ENCODE results near the gene PLN. TPM values are rescaled to one million over a fixed set of nuclear protein-coding genes. Genes with fewer than 3 reads are reported as not detected.

Gene PLN
- not detected in 2 replicates for total RNA-seq (2014; rRNA removed; shearing (Covaris generic))

GRCh38 chr6:118548136-118548535, at the start of gene PLN:
TSS of gene PLN (plus strand) at chr6:118548296. CDS start at chr6:118558922, 10,626 bp downstream.
- DNase-seq (ENCODE audit: low read depth in 1 of 2, low spot score in 2 of 2) = no peak
- Histone ChIP-seq H3K36me3 (no peaks in the 10 kb centered on the region), H3K27ac (no peak within 1 kb of the TSS), H3K4me1 (replicated peaks) (peaks cover 3% of the 10 kb centered on the region; the same call in 1 of the 2 replicates), H3K27me3 (replicated peaks) (no peaks in the 10 kb centered on the region), H3K4me3 (no peak within 1 kb of the TSS), H3K9me3 (replicated peaks) (no peaks in the 10 kb centered on the region)

- no peak for DNase-seq (ENCODE audit: low read depth in 1 of 2, low spot score in 2 of 2)
- Histone ChIP-seq H3K27me3 (replicated peaks) (no peaks in the 10 kb centered on the region), H3K9me3 (replicated peaks) (no peaks in the 10 kb centered on the region), H3K4me3 (no peak overlapping the region), H3K4me1 (replicated peaks) (no peaks in the 10 kb centered on the region), H3K36me3 (peaks cover 10% of the 10 kb centered on the region), H3K27ac (no peak overlapping the region)
Measured at GRCh38 chr6:118500130-118501015, 47.7 kb upstream of the PLN start.

- Histone ChIP-seq H3K36me3 (peaks cover 4% of the 10 kb centered on the region), H3K27ac (no peak overlapping the region), H3K4me3 (no peak overlapping the region), H3K27me3 (replicated peaks) (no peaks in the 10 kb centered on the region), H3K9me3 (replicated peaks) (no peaks in the 10 kb centered on the region), H3K4me1 (replicated peaks) (no peaks in the 10 kb centered on the region)
- no peak for DNase-seq (ENCODE audit: low read depth in 1 of 2, low spot score in 2 of 2)
Measured at GRCh38 chr6:118501099-118501498, 47.0 kb upstream of the PLN start.

GRCh38 chr6:118501765-118502164, 46.3 kb upstream of the PLN start:
- no peaks in the 10 kb centered on the region for H3K27me3 ChIP-seq (replicated peaks)
- DNase-seq (ENCODE audit: low read depth in 1 of 2, low spot score in 2 of 2) = no peak
- no peaks in the 10 kb centered on the region for H3K9me3 ChIP-seq (replicated peaks)
- no peak overlapping the region for H3K4me3 ChIP-seq
- peaks cover 4% of the 10 kb centered on the region for H3K36me3 ChIP-seq
- H3K27ac ChIP-seq = no peak overlapping the region
- H3K4me1 ChIP-seq (replicated peaks) = no peaks in the 10 kb centered on the region

- Histone ChIP-seq H3K36me3 (peaks cover 4% of the 10 kb centered on the region), H3K4me3 (no peak overlapping the region), H3K9me3 (replicated peaks) (no peaks in the 10 kb centered on the region), H3K4me1 (replicated peaks) (no peaks in the 10 kb centered on the region), H3K27ac (no peak overlapping the region), H3K27me3 (replicated peaks) (no peaks in the 10 kb centered on the region)
- DNase-seq (ENCODE audit: low read depth in 1 of 2, low spot score in 2 of 2) = no peak
Measured at GRCh38 chr6:118502169-118502568, 45.9 kb upstream of the PLN start.

- no peak for DNase-seq (ENCODE audit: low read depth in 1 of 2, low spot score in 2 of 2)
- no peaks in the 10 kb centered on the region for H3K27me3 ChIP-seq (replicated peaks)
- no peaks in the 10 kb centered on the region for H3K9me3 ChIP-seq (replicated peaks)
- H3K4me3 ChIP-seq = no peak overlapping the region
- no peak overlapping the region for H3K27ac ChIP-seq
- H3K4me1 ChIP-seq (replicated peaks) = no peaks in the 10 kb centered on the region
- H3K36me3 ChIP-seq = peaks cover 4% of the 10 kb centered on the region
Measured at GRCh38 chr6:118504611-118505010, 43.5 kb upstream of the PLN start.

- no peak for DNase-seq (ENCODE audit: low read depth in 1 of 2, low spot score in 2 of 2)
- Histone ChIP-seq H3K27ac (no peak overlapping the region), H3K4me1 (replicated peaks) (no peaks in the 10 kb centered on the region), H3K36me3 (peaks cover 4% of the 10 kb centered on the region), H3K4me3 (no peak overlapping the region), H3K27me3 (replicated peaks) (no peaks in the 10 kb centered on the region), H3K9me3 (replicated peaks) (no peaks in the 10 kb centered on the region)
Measured at GRCh38 chr6:118505656-118506055, 42.4 kb upstream of the PLN start.

GRCh38 chr6:118506071-118506638, 41.9 kb upstream of the PLN start:
- H3K27me3 ChIP-seq (replicated peaks) = no peaks in the 10 kb centered on the region
- H3K27ac ChIP-seq = no peak overlapping the region
- H3K4me1 ChIP-seq (replicated peaks) = no peaks in the 10 kb centered on the region
- no peak for DNase-seq (ENCODE audit: low read depth in 1 of 2, low spot score in 2 of 2)
- H3K9me3 ChIP-seq (replicated peaks) = no peaks in the 10 kb centered on the region
- H3K4me3 ChIP-seq = no peak overlapping the region
- peaks cover 4% of the 10 kb centered on the region for H3K36me3 ChIP-seq

- H3K4me1 ChIP-seq (replicated peaks) = no peaks in the 10 kb centered on the region
- no peaks in the 10 kb centered on the region for H3K36me3 ChIP-seq
- no peak for DNase-seq (ENCODE audit: low read depth in 1 of 2, low spot score in 2 of 2)
- H3K27ac ChIP-seq = no peak overlapping the region
- no peak overlapping the region for H3K4me3 ChIP-seq
- no peaks in the 10 kb centered on the region for H3K27me3 ChIP-seq (replicated peaks)
- H3K9me3 ChIP-seq (replicated peaks) = no peaks in the 10 kb centered on the region
Measured at GRCh38 chr6:118507636-118508035, 40.5 kb upstream of the PLN start.

- H3K27ac ChIP-seq = no peak overlapping the region
- no peak for DNase-seq (ENCODE audit: low read depth in 1 of 2, low spot score in 2 of 2)
- no peaks in the 10 kb centered on the region for H3K9me3 ChIP-seq (replicated peaks)
- H3K4me3 ChIP-seq = no peak overlapping the region
- no peaks in the 10 kb centered on the region for H3K36me3 ChIP-seq
- no peaks in the 10 kb centered on the region for H3K4me1 ChIP-seq (replicated peaks)
- no peaks in the 10 kb centered on the region for H3K27me3 ChIP-seq (replicated peaks)
Measured at GRCh38 chr6:118509009-118509617, 39.0 kb upstream of the PLN start.

GRCh38 chr6:118511930-118512715, 36.0 kb upstream of the PLN start:
- Histone ChIP-seq H3K27ac (no peak overlapping the region), H3K27me3 (replicated peaks) (no peaks in the 10 kb centered on the region), H3K9me3 (replicated peaks) (no peaks in the 10 kb centered on the region), H3K36me3 (no peaks in the 10 kb centered on the region), H3K4me1 (replicated peaks) (no peaks in the 10 kb centered on the region), H3K4me3 (no peak overlapping the region)
- DNase-seq (ENCODE audit: low read depth in 1 of 2, low spot score in 2 of 2) = no peak

- H3K9me3 ChIP-seq (replicated peaks) = no peaks in the 10 kb centered on the region
Measured at GRCh38 chr6:118514689-118515088, 33.4 kb upstream of the PLN start.

GRCh38 chr6:118522422-118522821, 25.7 kb upstream of the PLN start:
- DNase-seq (ENCODE audit: low read depth in 1 of 2, low spot score in 2 of 2) = no peak
- H3K27ac ChIP-seq = no peak overlapping the region

More at GRCh38 chr6:118514689-118515088, 33.4 kb upstream of the PLN start:
- no peak for DNase-seq (ENCODE audit: low read depth in 1 of 2, low spot score in 2 of 2)
- Histone ChIP-seq H3K27me3 (replicated peaks) (no peaks in the 10 kb centered on the region), H3K36me3 (no peaks in the 10 kb centered on the region), H3K27ac (no peak overlapping the region), H3K4me1 (replicated peaks) (no peaks in the 10 kb centered on the region), H3K4me3 (no peak overlapping the region)

More at GRCh38 chr6:118522422-118522821, 25.7 kb upstream of the PLN start:
- Histone ChIP-seq H3K4me3 (no peak overlapping the region), H3K27me3 (replicated peaks) (no peaks in the 10 kb centered on the region), H3K9me3 (replicated peaks) (no peaks in the 10 kb centered on the region), H3K36me3 (no peaks in the 10 kb centered on the region; the same call in 1 of the 2 replicates), H3K4me1 (replicated peaks) (no peaks in the 10 kb centered on the region)

Measured in SJSA1 (cell line).